Measurements from ENCODE around the gene NTNG1.

Gene NTNG1

DNA sequence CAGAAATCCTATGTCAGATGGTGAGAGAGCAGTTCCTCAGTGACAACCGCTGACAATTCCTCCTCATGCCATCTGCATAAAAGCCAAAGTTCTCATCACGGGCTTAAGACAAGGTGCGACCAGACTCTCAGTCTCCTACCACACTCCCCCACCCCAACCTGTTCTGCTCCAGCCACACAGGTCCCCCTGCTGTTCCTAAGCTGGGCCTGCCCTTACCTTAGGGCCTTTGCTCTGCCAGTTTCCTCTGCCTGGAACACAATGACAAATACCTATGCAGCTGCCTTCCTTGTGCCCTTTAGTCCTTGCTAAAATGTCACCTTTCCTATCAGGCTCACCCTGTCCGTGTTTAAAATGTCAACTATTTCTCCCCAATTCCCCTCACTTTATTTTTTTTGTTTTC lies 382.2 kb downstream of the NTNG1 start:
- no peaks in the 10 kb centered on the region for H3K36me3 ChIP-seq (replicated peaks; ENCODE audit: insufficient read depth, low read length)
- no peaks in the 10 kb centered on the region for H3F3A ChIP-seq (ENCODE audit: insufficient read depth, low read length)
- no peaks in the 10 kb centered on the region for H3K9me2 ChIP-seq (replicated peaks; ENCODE audit: insufficient read depth, low read length)
- no peak overlapping the region for H3K4me3 ChIP-seq (ENCODE audit: low read length)
- peaks cover 10% of the 10 kb centered on the region; the same call in 1 of the 2 replicates for H3K4me1 ChIP-seq (ENCODE audit: low read length)
- no peaks in the 10 kb centered on the region for H4K20me1 ChIP-seq (ENCODE audit: insufficient read depth, low read length)
- H2AFZ ChIP-seq (ENCODE audit: low read length), result no peak overlapping the region
- no peak overlapping the region for H3K9ac ChIP-seq (ENCODE audit: low read length)
- TF ChIP-seq EZH2 (optimal IDR thresholded peaks at IDR 0.05; ENCODE audit: low read depth, low read length) (no peak), EZH2phosphoT487 (IDR thresholded peaks at IDR 0.05; ENCODE audit: low read length) (no peak)
- TF ChIP-seq, protein P1, sequence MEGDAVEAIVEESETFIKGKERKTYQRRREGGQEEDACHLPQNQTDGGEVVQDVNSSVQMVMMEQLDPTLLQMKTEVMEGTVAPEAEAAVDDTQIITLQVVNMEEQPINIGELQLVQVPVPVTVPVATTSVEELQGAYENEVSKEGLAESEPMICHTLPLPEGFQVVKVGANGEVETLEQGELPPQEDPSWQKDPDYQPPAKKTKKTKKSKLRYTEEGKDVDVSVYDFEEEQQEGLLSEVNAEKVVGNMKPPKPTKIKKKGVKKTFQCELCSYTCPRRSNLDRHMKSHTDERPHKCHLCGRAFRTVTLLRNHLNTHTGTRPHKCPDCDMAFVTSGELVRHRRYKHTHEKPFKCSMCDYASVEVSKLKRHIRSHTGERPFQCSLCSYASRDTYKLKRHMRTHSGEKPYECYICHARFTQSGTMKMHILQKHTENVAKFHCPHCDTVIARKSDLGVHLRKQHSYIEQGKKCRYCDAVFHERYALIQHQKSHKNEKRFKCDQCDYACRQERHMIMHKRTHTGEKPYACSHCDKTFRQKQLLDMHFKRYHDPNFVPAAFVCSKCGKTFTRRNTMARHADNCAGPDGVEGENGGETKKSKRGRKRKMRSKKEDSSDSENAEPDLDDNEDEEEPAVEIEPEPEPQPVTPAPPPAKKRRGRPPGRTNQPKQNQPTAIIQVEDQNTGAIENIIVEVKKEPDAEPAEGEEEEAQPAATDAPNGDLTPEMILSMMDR (IDR thresholded peaks at IDR 0.05; ENCODE audit: low read length), result no peak
- no peaks in the 10 kb centered on the region for H3K9me3 ChIP-seq (replicated peaks; ENCODE audit: insufficient read depth, low read length)
- H3K27ac ChIP-seq (ENCODE audit: low read length), result no peak overlapping the region
- no peaks in the 10 kb centered on the region for H3K27me3 ChIP-seq (replicated peaks; ENCODE audit: insufficient read depth, low read length)
- H3K79me2 ChIP-seq (ENCODE audit: low read length), result no peaks in the 10 kb centered on the region
- no peak for DNase-seq
- no peak overlapping the region for H3K4me2 ChIP-seq (ENCODE audit: low read depth, low read length)

DNA sequence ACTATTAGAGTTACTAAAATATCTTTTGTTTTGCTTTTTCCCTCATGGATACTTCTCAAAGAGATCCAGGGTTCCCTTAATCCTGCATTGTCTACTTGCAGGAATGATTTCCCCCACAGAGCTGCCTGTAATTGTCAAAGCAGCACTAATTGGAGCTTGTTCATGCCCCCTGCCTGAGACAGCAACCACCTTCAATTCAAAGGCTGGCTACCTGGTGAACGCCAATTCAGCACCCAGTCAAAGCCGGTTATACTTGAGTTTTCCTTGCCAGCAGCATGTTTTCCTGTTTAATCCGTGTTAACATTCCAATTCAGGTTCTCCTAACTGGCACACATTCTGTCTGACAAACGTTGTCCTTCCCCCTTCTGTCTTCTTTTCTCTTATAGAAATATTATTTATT lies 382.9 kb downstream of the NTNG1 start:
- no peak overlapping the region for H3K4me2 ChIP-seq (ENCODE audit: low read depth, low read length)
- H3K79me2 ChIP-seq (ENCODE audit: low read length), result no peaks in the 10 kb centered on the region
- no peaks in the 10 kb centered on the region for H3K27me3 ChIP-seq (replicated peaks; ENCODE audit: insufficient read depth, low read length)
- peaks cover 10% of the 10 kb centered on the region; the same call in 1 of the 2 replicates for H3K4me1 ChIP-seq (ENCODE audit: low read length)
- no peaks in the 10 kb centered on the region for H3K9me3 ChIP-seq (replicated peaks; ENCODE audit: insufficient read depth, low read length)
- H4K20me1 ChIP-seq (ENCODE audit: insufficient read depth, low read length), result no peaks in the 10 kb centered on the region
- H3K9ac ChIP-seq (ENCODE audit: low read length), result no peak overlapping the region
- no peaks in the 10 kb centered on the region for H3K9me2 ChIP-seq (replicated peaks; ENCODE audit: insufficient read depth, low read length)
- no peak overlapping the region for H2AFZ ChIP-seq (ENCODE audit: low read length)
- H3K36me3 ChIP-seq (replicated peaks; ENCODE audit: insufficient read depth, low read length), result no peaks in the 10 kb centered on the region
- no peak for TF ChIP-seq EZH2 (optimal IDR thresholded peaks at IDR 0.05; ENCODE audit: low read depth, low read length)
- TF ChIP-seq EZH2phosphoT487 (IDR thresholded peaks at IDR 0.05; ENCODE audit: low read length), result no peak
- H3K27ac ChIP-seq (ENCODE audit: low read length), result no peak overlapping the region
- DNase-seq, result no peak
- H3K4me3 ChIP-seq (ENCODE audit: low read length), result no peak overlapping the region
- no peaks in the 10 kb centered on the region for H3F3A ChIP-seq (ENCODE audit: insufficient read depth, low read length)

DNA sequence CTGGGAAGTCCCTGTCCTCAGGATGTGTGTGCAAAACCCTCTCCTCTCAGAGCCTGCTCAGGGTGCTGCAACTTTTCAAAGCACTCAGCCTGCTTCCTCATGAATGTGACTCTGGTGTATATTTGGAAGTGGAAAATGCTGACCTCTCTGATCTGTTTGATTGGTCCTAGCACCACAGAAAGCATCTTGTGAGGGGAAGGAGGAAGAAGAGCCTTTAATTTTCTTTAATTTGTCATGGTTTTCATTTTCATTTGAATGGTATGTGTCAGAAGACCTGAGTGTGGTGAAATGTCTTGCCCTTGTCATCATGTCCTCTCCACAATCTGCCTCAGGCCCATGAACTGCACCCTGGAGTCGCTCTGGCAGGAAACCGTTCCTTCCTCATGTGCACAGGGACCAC lies 383.5 kb downstream of the NTNG1 start:
- Histone ChIP-seq H3K79me2 (ENCODE audit: low read length) (no peaks in the 10 kb centered on the region), H3K4me3 (ENCODE audit: low read length) (no peak overlapping the region), H3K27me3 (replicated peaks; ENCODE audit: insufficient read depth, low read length) (no peaks in the 10 kb centered on the region), H3K36me3 (replicated peaks; ENCODE audit: insufficient read depth, low read length) (no peaks in the 10 kb centered on the region), H3K4me2 (ENCODE audit: low read depth, low read length) (no peak overlapping the region), H3K4me1 (ENCODE audit: low read length) (peaks cover 10% of the 10 kb centered on the region; the same call in 1 of the 2 replicates), H2AFZ (ENCODE audit: low read length) (no peak overlapping the region), H3K9ac (ENCODE audit: low read length) (no peak overlapping the region), H3K9me2 (replicated peaks; ENCODE audit: insufficient read depth, low read length) (no peaks in the 10 kb centered on the region), H3K9me3 (replicated peaks; ENCODE audit: insufficient read depth, low read length) (no peaks in the 10 kb centered on the region), H4K20me1 (ENCODE audit: insufficient read depth, low read length) (no peaks in the 10 kb centered on the region), H3K27ac (ENCODE audit: low read length) (no peak overlapping the region), H3F3A (ENCODE audit: insufficient read depth, low read length) (no peaks in the 10 kb centered on the region)
- no peak for DNase-seq
- TF ChIP-seq EZH2phosphoT487 (IDR thresholded peaks at IDR 0.05; ENCODE audit: low read length) (no peak), EZH2 (optimal IDR thresholded peaks at IDR 0.05; ENCODE audit: low read depth, low read length) (no peak)
- TF ChIP-seq, protein P1 (IDR thresholded peaks at IDR 0.05; ENCODE audit: low read length), result no peak

DNA sequence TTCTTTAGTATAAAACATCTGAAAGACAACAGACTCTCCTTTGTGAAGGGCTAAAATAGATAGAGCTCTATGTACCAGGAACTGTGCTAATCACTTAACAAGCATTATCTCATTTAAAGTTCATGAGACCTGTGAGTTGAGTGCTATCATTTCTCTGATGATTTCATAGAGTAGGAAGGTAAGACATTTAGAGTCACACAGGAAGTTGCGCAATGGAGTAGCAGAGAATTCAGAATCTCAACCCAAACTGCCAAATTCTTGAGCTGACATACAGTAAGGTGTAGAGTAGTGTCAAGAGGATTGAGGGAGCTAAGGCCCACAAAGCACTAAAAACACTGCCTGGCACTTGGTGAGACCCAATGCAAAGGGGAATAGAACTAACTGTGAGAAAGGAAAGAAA lies 384.3 kb downstream of the NTNG1 start:
- no peak overlapping the region for H2AFZ ChIP-seq (ENCODE audit: low read length)
- no peak overlapping the region for H3K9ac ChIP-seq (ENCODE audit: low read length)
- H3K4me2 ChIP-seq (ENCODE audit: low read depth, low read length), result no peak overlapping the region
- no peaks in the 10 kb centered on the region for H3F3A ChIP-seq (ENCODE audit: insufficient read depth, low read length)
- no peak for DNase-seq
- no peak overlapping the region for H3K4me3 ChIP-seq (ENCODE audit: low read length)
- H3K9me3 ChIP-seq (replicated peaks; ENCODE audit: insufficient read depth, low read length), result no peaks in the 10 kb centered on the region
- no peaks in the 10 kb centered on the region for H4K20me1 ChIP-seq (ENCODE audit: insufficient read depth, low read length)
- H3K4me1 ChIP-seq (ENCODE audit: low read length), result peaks cover 10% of the 10 kb centered on the region; the same call in 1 of the 2 replicates
- TF ChIP-seq, protein P1 (IDR thresholded peaks at IDR 0.05; ENCODE audit: low read length), result no peak
- TF ChIP-seq EZH2phosphoT487 (IDR thresholded peaks at IDR 0.05; ENCODE audit: low read length) (no peak), EZH2 (optimal IDR thresholded peaks at IDR 0.05; ENCODE audit: low read depth, low read length) (no peak)
- no peaks in the 10 kb centered on the region for H3K27me3 ChIP-seq (replicated peaks; ENCODE audit: insufficient read depth, low read length)
- H3K9me2 ChIP-seq (replicated peaks; ENCODE audit: insufficient read depth, low read length), result no peaks in the 10 kb centered on the region
- H3K27ac ChIP-seq (ENCODE audit: low read length), result no peak overlapping the region
- no peaks in the 10 kb centered on the region for H3K36me3 ChIP-seq (replicated peaks; ENCODE audit: insufficient read depth, low read length)
- H3K79me2 ChIP-seq (ENCODE audit: low read length), result no peaks in the 10 kb centered on the region

All from MM.1S (cell line).